HEK293 (cell line): ENCODE measurements around the gene DMGDH.
"Not testable (repeated sequence)": the region's sequence is repeated elsewhere in the genome, so short reads cannot be mapped to it uniquely, and the experiment has no call there.

Experiments
- CTCF ChIA-PET: fragments of 350-600 bp; formaldehyde crosslinking; extraction: SDS; loops from one replicate; lab custom pipeline; 2021; ENCODE audit warnings: antibody characterized with exemption; lab: Yijun Ruan, JAX
- POLR2A ChIA-PET: fragments of 300-600 bp; formaldehyde crosslinking; extraction: SDS; loops from one replicate; lab custom pipeline; 2020; ENCODE audit warnings: antibody characterized with exemption, inconsistent platforms; lab: Yijun Ruan, JAX
- H3K27ac ChIP-seq: fragments of 200-500 bp; sonication (Bioruptor generic); 2 replicates; pipeline ENCODE4 v1.5.1; 2014; ENCODE audit warnings: low read depth, low read length, control low read depth, inconsistent platforms; ENCODE audit errors: extremely low read depth
- H3K36me3 ChIP-seq, 2 experiments: fragments of 200-500 bp in 1 of 2; sonication (Bioruptor generic) in 1 of 2; 1 replicate in 1 of 2; 2 replicates in 1 of 2; pipeline ENCODE4 v1.5.1; 2014 to 2017; ENCODE audit warnings: inconsistent platforms in 2 of 2, low read length in 2 of 2; ENCODE audit not compliant: control insufficient read depth in 2 of 2, insufficient read depth in 1 of 2
- H3K4me1 ChIP-seq: fragments of 200-500 bp; sonication (Bioruptor generic); 2 replicates; pipeline ENCODE4 v1.5.1; 2014; ENCODE audit warnings: mild to moderate bottlenecking, low read length, inconsistent platforms; ENCODE audit not compliant: control insufficient read depth, insufficient read depth
- H3K4me3 ChIP-seq: 2 replicates; pipeline ENCODE4 v1.5.1; 2011; ENCODE audit warnings: low read depth, mild to moderate bottlenecking, control low read depth, low read length, moderate library complexity
- H3K9me3 ChIP-seq: fragments of 200-500 bp; sonication (Bioruptor generic); 2 replicates; pipeline ENCODE4 v1.5.1; 2014; ENCODE audit warnings: low read depth, low read length, inconsistent platforms; ENCODE audit not compliant: control insufficient read depth, insufficient read depth
- GFI1B ChIP-seq: fragments of 450-650 bp; formaldehyde crosslinking; IDR thresholded peaks from 2 replicates; pipeline ENCODE4 v1.5.1; 2016; ENCODE audit warnings: missing biosample characterization, missing genetic modification characterization
- PRDM1 ChIP-seq: fragments of 450-650 bp; formaldehyde crosslinking; IDR thresholded peaks from 2 replicates; pipeline ENCODE4; 2016; ENCODE audit warnings: missing biosample characterization, missing genetic modification characterization
- PRDM6 ChIP-seq: fragments of 450-650 bp; formaldehyde crosslinking; IDR thresholded peaks from 2 replicates; pipeline ENCODE4 v1.5.1; 2017; ENCODE audit warnings: missing biosample characterization, missing genetic modification characterization
- ZBTB20 ChIP-seq: fragments of 450-650 bp; formaldehyde crosslinking; IDR thresholded peaks from 2 replicates; pipeline ENCODE4 v1.5.1; 2016; ENCODE audit warnings: missing biosample characterization, missing genetic modification characterization
- ZBTB7A ChIP-seq: fragments of 450-650 bp; formaldehyde crosslinking; IDR thresholded peaks from 2 replicates; pipeline ENCODE4 v1.5.1; 2016; ENCODE audit warnings: low read depth, missing biosample characterization, missing genetic modification characterization
- ZIC2 ChIP-seq: fragments of 450-650 bp; formaldehyde crosslinking; IDR thresholded peaks from 2 replicates; pipeline ENCODE4 v1.5.1; 2016; ENCODE audit warnings: missing biosample characterization, missing genetic modification characterization
- ZNF132 ChIP-seq: fragments of 450-650 bp; formaldehyde crosslinking; IDR thresholded peaks from 2 replicates; pipeline ENCODE4 v1.5.1; 2017; ENCODE audit warnings: missing biosample characterization, missing genetic modification characterization, borderline replicate concordance
- ZNF175 ChIP-seq: fragments of 450-650 bp; formaldehyde crosslinking; IDR thresholded peaks from 2 replicates; pipeline ENCODE4 v1.5.1; 2016; ENCODE audit warnings: missing biosample characterization, missing genetic modification characterization
- ZNF266 ChIP-seq: fragments of 450-650 bp; formaldehyde crosslinking; IDR thresholded peaks from 2 replicates; pipeline ENCODE4 v1.5.1; 2016; ENCODE audit warnings: missing biosample characterization, missing genetic modification characterization, low read depth
- ZNF341 ChIP-seq: fragments of 450-650 bp; formaldehyde crosslinking; IDR thresholded peaks from 2 replicates; pipeline ENCODE4; 2016; ENCODE audit warnings: low read depth, missing biosample characterization, missing genetic modification characterization
- ZNF501 ChIP-seq: fragments of 450-650 bp; formaldehyde crosslinking; IDR thresholded peaks from 2 replicates; pipeline ENCODE4 v1.5.1; 2016; ENCODE audit warnings: missing biosample characterization, missing genetic modification characterization
- ZNF558 ChIP-seq: fragments of 450-650 bp; formaldehyde crosslinking; IDR thresholded peaks from 2 replicates; pipeline ENCODE4 v1.5.1; 2016; ENCODE audit warnings: missing biosample characterization, missing genetic modification characterization
- ZNF600 ChIP-seq: fragments of 450-650 bp; formaldehyde crosslinking; IDR thresholded peaks from 2 replicates; pipeline ENCODE4 v1.5.1; 2016; ENCODE audit warnings: missing biosample characterization, missing genetic modification characterization
- ZNF624 ChIP-seq: fragments of 450-650 bp; formaldehyde crosslinking; IDR thresholded peaks from 2 replicates; pipeline ENCODE4 v1.5.1; 2017; ENCODE audit warnings: missing biosample characterization, missing genetic modification characterization
- ZNF670 ChIP-seq: fragments of 450-650 bp; formaldehyde crosslinking; IDR thresholded peaks from 2 replicates; pipeline ENCODE4 v1.5.1; 2016; ENCODE audit warnings: missing biosample characterization, missing genetic modification characterization, low read depth
- TF ChIP-seq, protein P1 (sequence below): fragments of 450-650 bp; formaldehyde crosslinking; IDR thresholded peaks from 2 replicates; pipeline ENCODE4 v1.5.1; 2016; ENCODE audit warnings: missing biosample characterization, missing genetic modification characterization, borderline replicate concordance
- TF ChIP-seq, protein P2 (sequence below): fragments of 450-650 bp; formaldehyde crosslinking; IDR thresholded peaks from 2 replicates; pipeline ENCODE4 v1.5.1; 2016; ENCODE audit warnings: missing biosample characterization, missing genetic modification characterization
- TF ChIP-seq, protein P3 (sequence below): fragments of 450-650 bp; IDR thresholded peaks from 2 replicates; pipeline ENCODE4 v1.5.1; 2018; ENCODE audit warnings: missing biosample characterization, mild to moderate bottlenecking, missing genetic modification characterization
- TF ChIP-seq, protein P4 (sequence below): fragments of 450-650 bp; formaldehyde crosslinking; conservative IDR thresholded peaks from 2 replicates; pipeline ENCODE4 v1.5.1; 2016; ENCODE audit warnings: low read depth, missing biosample characterization, missing genetic modification characterization

DMGDH gene

DNA sequence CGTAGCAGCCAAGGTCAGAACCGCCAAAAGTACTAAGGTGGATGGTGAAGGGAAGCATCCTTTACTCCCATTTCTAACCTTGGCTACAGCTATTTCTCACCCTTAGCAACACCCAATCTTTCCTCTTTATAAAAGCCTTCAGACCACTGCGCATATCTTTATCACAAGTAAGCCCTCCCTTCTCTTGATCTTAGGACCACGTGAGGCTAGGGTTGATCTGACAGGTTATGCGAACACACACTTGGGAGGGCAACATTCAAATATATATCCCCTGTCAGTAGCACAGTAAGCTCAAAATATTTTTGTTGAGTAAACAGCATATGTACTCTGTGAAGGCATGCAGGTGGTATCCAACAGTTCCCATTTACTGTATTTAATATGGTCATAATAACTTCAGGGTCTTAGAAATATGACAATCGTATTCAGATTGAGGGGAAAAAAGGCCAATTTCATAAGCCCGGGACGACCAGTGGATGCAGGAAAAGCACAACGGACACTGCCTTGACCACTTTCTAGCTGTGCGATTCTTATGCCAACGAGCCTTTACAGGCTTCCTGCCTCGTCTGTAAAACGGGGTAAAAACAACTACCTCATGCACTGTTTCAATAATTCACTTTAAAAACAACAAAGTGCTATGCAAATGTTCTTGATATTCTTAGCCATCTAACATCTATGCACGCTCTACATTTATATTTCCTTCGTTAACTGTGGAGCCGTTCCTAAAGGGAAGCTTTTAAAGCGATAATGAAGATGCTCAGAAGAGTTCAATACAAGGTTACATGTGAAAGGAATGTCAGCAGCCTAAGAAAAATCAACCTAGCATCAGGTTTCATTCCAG, 85.7 kb downstream of the DMGDH start:
- peak overlapping the region; percentile 98 for H3K27ac ChIP-seq
- CTCF ChIA-PET: interaction anchor here (1.0 to 2.0 kb wide), 4 partner anchors 9 to 149 kb away, joined by 3 to 11 read pairs (median 8); no protein-coding TSS in a partner anchor
- peaks cover 8% of the 10 kb centered on the region for H3K4me1 ChIP-seq
- TF ChIP-seq GFI1B (tag by site-specific recombination) (no peak), PRDM1 (0 out of 2 replicates have a peak, but pooled peaks have one; percentile 34), ZNF600 (0 out of 2 replicates have a peak, but pooled peaks have one; percentile 23), ZBTB20 (tag by site-specific recombination) (peak; percentile 43; the same call in 1 of the 2 replicates), ZNF501 (tag by site-specific recombination) (peak; percentile 60; the same call in 1 of the 2 replicates)
- TF ChIP-seq, all 188 proteins: peak for 4
- POLR2A ChIA-PET: interaction anchor here (0.8 to 2.3 kb wide), 8 partner anchors 9 to 623 kb away, joined by 3 to 5 read pairs (median 3); partner anchors contain the start of gene HOMER1
- Histone ChIP-seq H3K9me3 (no peaks in the 10 kb centered on the region), H3K4me3 (peak overlapping the region; percentile 81), H3K36me3 (no peaks in the 10 kb centered on the region)

GRCh38 chr5:78983194-78983593, 86.3 kb downstream of the DMGDH start:
- H3K36me3 ChIP-seq, H3K27ac ChIP-seq, H3K4me1 ChIP-seq, H3K9me3 ChIP-seq, H3K4me3 ChIP-seq: not testable (repeated sequence)
- POLR2A ChIA-PET: interaction anchor here (1.0 kb wide), 1 partner anchor 9 kb away, joined by 3 read pairs; no protein-coding TSS in a partner anchor
- CTCF ChIA-PET: interaction anchor here (1.5 to 2.0 kb wide), 2 partner anchors 17 to 150 kb away, joined by 10 to 11 read pairs; no protein-coding TSS in a partner anchor

- no peak overlapping the region for H3K27ac ChIP-seq
- no peaks in the 10 kb centered on the region for H3K9me3 ChIP-seq
- no peaks in the 10 kb centered on the region for H3K36me3 ChIP-seq
- CTCF ChIA-PET: interaction anchor here (2.0 kb wide), 1 partner anchor 41 kb away, joined by 6 read pairs; no protein-coding TSS in a partner anchor
- POLR2A ChIA-PET: no interaction called here
- H3K4me1 ChIP-seq: peaks cover 7% of the 10 kb centered on the region
- TF ChIP-seq ZNF266 (tag by site-specific recombination) (no peak), ZNF132 (tag by site-specific recombination) (no peak), ZNF670 (tag by site-specific recombination) (no peak), PRDM6 (no peak), ZNF175 (tag by site-specific recombination) (no peak), ZBTB7A (tag by site-specific recombination) (no peak), ZNF600 (no peak), ZNF624 (no peak), ZNF341 (tag by site-specific recombination) (no peak), ZIC2 (tag by site-specific recombination) (no peak), ZNF558 (tag by site-specific recombination) (no peak)
- TF ChIP-seq, protein P1, sequence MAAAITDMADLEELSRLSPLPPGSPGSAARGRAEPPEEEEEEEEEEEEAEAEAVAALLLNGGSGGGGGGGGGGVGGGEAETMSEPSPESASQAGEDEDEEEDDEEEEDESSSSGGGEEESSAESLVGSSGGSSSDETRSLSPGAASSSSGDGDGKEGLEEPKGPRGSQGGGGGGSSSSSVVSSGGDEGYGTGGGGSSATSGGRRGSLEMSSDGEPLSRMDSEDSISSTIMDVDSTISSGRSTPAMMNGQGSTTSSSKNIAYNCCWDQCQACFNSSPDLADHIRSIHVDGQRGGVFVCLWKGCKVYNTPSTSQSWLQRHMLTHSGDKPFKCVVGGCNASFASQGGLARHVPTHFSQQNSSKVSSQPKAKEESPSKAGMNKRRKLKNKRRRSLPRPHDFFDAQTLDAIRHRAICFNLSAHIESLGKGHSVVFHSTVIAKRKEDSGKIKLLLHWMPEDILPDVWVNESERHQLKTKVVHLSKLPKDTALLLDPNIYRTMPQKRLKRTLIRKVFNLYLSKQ (tag by site-specific recombination): no peak
- TF ChIP-seq, protein P2, sequence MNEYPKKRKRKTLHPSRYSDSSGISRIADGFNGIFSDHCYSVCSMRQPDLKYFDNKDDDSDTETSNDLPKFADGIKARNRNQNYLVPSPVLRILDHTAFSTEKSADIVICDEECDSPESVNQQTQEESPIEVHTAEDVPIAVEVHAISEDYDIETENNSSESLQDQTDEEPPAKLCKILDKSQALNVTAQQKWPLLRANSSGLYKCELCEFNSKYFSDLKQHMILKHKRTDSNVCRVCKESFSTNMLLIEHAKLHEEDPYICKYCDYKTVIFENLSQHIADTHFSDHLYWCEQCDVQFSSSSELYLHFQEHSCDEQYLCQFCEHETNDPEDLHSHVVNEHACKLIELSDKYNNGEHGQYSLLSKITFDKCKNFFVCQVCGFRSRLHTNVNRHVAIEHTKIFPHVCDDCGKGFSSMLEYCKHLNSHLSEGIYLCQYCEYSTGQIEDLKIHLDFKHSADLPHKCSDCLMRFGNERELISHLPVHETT: no peak
- TF ChIP-seq, protein P3, sequence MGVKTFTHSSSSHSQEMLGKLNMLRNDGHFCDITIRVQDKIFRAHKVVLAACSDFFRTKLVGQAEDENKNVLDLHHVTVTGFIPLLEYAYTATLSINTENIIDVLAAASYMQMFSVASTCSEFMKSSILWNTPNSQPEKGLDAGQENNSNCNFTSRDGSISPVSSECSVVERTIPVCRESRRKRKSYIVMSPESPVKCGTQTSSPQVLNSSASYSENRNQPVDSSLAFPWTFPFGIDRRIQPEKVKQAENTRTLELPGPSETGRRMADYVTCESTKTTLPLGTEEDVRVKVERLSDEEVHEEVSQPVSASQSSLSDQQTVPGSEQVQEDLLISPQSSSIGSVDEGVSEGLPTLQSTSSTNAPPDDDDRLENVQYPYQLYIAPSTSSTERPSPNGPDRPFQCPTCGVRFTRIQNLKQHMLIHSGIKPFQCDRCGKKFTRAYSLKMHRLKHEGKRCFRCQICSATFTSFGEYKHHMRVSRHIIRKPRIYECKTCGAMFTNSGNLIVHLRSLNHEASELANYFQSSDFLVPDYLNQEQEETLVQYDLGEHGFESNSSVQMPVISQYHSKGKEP (tag by site-specific recombination): no peak
- TF ChIP-seq, protein P4, sequence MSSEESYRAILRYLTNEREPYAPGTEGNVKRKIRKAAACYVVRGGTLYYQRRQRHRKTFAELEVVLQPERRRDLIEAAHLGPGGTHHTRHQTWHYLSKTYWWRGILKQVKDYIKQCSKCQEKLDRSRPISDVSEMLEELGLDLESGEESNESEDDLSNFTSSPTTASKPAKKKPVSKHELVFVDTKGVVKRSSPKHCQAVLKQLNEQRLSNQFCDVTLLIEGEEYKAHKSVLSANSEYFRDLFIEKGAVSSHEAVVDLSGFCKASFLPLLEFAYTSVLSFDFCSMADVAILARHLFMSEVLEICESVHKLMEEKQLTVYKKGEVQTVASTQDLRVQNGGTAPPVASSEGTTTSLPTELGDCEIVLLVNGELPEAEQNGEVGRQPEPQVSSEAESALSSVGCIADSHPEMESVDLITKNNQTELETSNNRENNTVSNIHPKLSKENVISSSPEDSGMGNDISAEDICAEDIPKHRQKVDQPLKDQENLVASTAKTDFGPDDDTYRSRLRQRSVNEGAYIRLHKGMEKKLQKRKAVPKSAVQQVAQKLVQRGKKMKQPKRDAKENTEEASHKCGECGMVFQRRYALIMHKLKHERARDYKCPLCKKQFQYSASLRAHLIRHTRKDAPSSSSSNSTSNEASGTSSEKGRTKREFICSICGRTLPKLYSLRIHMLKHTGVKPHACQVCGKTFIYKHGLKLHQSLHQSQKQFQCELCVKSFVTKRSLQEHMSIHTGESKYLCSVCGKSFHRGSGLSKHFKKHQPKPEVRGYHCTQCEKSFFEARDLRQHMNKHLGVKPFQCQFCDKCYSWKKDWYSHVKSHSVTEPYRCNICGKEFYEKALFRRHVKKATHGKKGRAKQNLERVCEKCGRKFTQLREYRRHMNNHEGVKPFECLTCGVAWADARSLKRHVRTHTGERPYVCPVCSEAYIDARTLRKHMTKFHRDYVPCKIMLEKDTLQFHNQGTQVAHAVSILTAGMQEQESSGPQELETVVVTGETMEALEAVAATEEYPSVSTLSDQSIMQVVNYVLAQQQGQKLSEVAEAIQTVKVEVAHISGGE: no peak
- TF ChIP-seq, all 188 proteins: peak for 0
- no peak overlapping the region for H3K4me3 ChIP-seq
Measured at GRCh38 chr5:78979909-78980308, 89.6 kb downstream of the DMGDH start.
